ENCODE data around the gene FICD.

- TF ChIP-seq, protein P1, sequence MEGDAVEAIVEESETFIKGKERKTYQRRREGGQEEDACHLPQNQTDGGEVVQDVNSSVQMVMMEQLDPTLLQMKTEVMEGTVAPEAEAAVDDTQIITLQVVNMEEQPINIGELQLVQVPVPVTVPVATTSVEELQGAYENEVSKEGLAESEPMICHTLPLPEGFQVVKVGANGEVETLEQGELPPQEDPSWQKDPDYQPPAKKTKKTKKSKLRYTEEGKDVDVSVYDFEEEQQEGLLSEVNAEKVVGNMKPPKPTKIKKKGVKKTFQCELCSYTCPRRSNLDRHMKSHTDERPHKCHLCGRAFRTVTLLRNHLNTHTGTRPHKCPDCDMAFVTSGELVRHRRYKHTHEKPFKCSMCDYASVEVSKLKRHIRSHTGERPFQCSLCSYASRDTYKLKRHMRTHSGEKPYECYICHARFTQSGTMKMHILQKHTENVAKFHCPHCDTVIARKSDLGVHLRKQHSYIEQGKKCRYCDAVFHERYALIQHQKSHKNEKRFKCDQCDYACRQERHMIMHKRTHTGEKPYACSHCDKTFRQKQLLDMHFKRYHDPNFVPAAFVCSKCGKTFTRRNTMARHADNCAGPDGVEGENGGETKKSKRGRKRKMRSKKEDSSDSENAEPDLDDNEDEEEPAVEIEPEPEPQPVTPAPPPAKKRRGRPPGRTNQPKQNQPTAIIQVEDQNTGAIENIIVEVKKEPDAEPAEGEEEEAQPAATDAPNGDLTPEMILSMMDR (IDR thresholded peaks at IDR 0.05) = no peak
- TF ChIP-seq EZH2 (IDR thresholded peaks at IDR 0.05) = no peak
These were observed 839 bp downstream of the FICD start for GRCh38 chr12:108515916-108516315.
